T-cell (primary cell): ENCODE results near the gene ESRRG. TPM values are rescaled to one million over a fixed set of nuclear protein-coding genes. Genes with fewer than 3 reads are reported as not detected.

Experiments
- ATAC-seq, 4 experiments: fragments of 200-7000 bp in 3 of 4; fragments of 150-1000 bp in 1 of 4; cut with Tn5 transposase; replicated peaks in 1 of 4; 1 replicate in 3 of 4; 2 replicates in 1 of 4; pipeline ENCODE4 v1.10.0; 2021; ENCODE audit warnings: moderate library complexity in 3 of 4, mild to moderate bottlenecking in 2 of 4, moderate number of reproducible peaks in 1 of 4
- CTCF ChIA-PET, 2 donors: fragments of 300-600 bp; sonication (Branson Sonifier 250); formaldehyde crosslinking; loops; one replicate each; lab custom pipeline; 2022; ENCODE audit warnings: antibody characterized with exemption in 2 of 2; lab: Charles Lee
- POLR2A ChIA-PET, 2 donors: fragments of 300-600 bp; sonication (Branson Sonifier 250); formaldehyde crosslinking; loops; one replicate each; lab custom pipeline; 2022; ENCODE audit warnings: antibody characterized with exemption in 2 of 2; lab: Charles Lee
- DNase-seq, 35 experiments: peaks; one replicate each; pipeline versions ENCODE4 v3.0.0 to v3.0.0-alpha.2; 2013 to 2023
- H3K27ac ChIP-seq: one replicate; pipeline ENCODE4 v1.5.1; 2013; ENCODE audit warnings: low read length
- H3K27me3 ChIP-seq, 2 experiments: replicated peaks in 1 of 2; 1 replicate in 1 of 2; 2 replicates in 1 of 2; pipeline versions ENCODE4 v1.6.1 to v1.7.0; 2013; ENCODE audit warnings: low read length in 1 of 2, mixed read lengths in 1 of 2; ENCODE audit not compliant: control insufficient read depth in 2 of 2, insufficient read depth in 2 of 2; ENCODE audit errors: extremely low read depth in 1 of 2
- H3K36me3 ChIP-seq, 2 donors: 1 replicate in 1 of 2; 2 replicates in 1 of 2; pipeline versions ENCODE4 v1.6.1 to v1.7.0; 2013; ENCODE audit warnings: low read length in 1 of 2; ENCODE audit not compliant: control insufficient read depth in 2 of 2, insufficient read depth in 1 of 2; ENCODE audit errors: extremely low read depth in 1 of 2
- H3K4me1 ChIP-seq, 2 experiments: 1 replicate in 1 of 2; 2 replicates in 1 of 2; pipeline versions ENCODE4 v1.6.1 to v1.7.0; 2013; ENCODE audit warnings: low read length in 2 of 2, mixed read lengths in 1 of 2; ENCODE audit not compliant: insufficient read depth in 2 of 2, control insufficient read depth in 1 of 2; ENCODE audit errors: extremely low read depth in 1 of 2
- H3K4me3 ChIP-seq, 2 donors: 1 replicate in 1 of 2; 2 replicates in 1 of 2; pipeline versions ENCODE4 v1.5.1 to v1.7.0; 2013; ENCODE audit warnings: mild to moderate bottlenecking in 2 of 2, low read length in 1 of 2, moderate library complexity in 1 of 2; ENCODE audit not compliant: control insufficient read depth in 1 of 2; ENCODE audit errors: extremely low read depth in 1 of 2
- H3K9me3 ChIP-seq: 2 replicates; pipeline ENCODE4 v1.7.0; 2013
- H3K27ac Mint-ChIP-seq, 2 donors: one replicate each; pipeline ENCODE4 v1.8.0; 2020 to 2021; ENCODE audit warnings: mild to moderate bottlenecking in 2 of 2, mixed read lengths in 2 of 2
- H3K27me3 Mint-ChIP-seq, 2 donors: one replicate each; pipeline ENCODE4 v1.8.0; 2021 to 2022; ENCODE audit warnings: mixed read lengths in 2 of 2
- H3K36me3 Mint-ChIP-seq: one replicate; pipeline ENCODE4 v1.8.0; 2021; ENCODE audit warnings: mixed read lengths
- H3K4me1 Mint-ChIP-seq, 3 donors: one replicate each; pipeline ENCODE4 v1.8.0; 2020 to 2022; ENCODE audit warnings: mixed read lengths in 3 of 3, mild to moderate bottlenecking in 1 of 3
- H3K4me3 Mint-ChIP-seq, 3 donors: one replicate each; pipeline ENCODE4 v1.8.0; 2020 to 2022; ENCODE audit warnings: mild to moderate bottlenecking in 3 of 3, mixed read lengths in 3 of 3, moderate library complexity in 3 of 3
- H3K9me3 Mint-ChIP-seq, 3 donors: one replicate each; pipeline ENCODE4 v1.8.0; 2020 to 2022; ENCODE audit warnings: mixed read lengths in 3 of 3
- WGBS: methylation state at CpG from one replicate; pipeline ENCODE4 v1.1.5; 2013; ENCODE audit warnings: missing lambda C conversion rate; ENCODE audit not compliant: insufficient coverage; 5-methylcytosine and 5-hydroxymethylcytosine counted together
- total RNA-seq, 35 experiments: library from RNA in 6 of 35; stranded (reverse) in 6 of 35; fragments of 120-200 nt in 1 of 35; gene quantifications; one replicate each; pipeline versions ENCODE4 v1.2.1 to v1.2.4 and lab custom pipeline; 2013 to 2026

ESRRG gene
- total RNA-seq, 5 donors from 2014 or later (not counting 1 experiment from before 2014, with no cell fraction given), result 0.13 TPM; not detected in 4

- H3K36me3 Mint-ChIP-seq, result no peaks in the 10 kb centered on the region
- H3K4me3 Mint-ChIP-seq, result no peak overlapping the region
- no peak overlapping the region for H3K27ac Mint-ChIP-seq
- DNase-seq (no peak), ATAC-seq (no peak)
- peaks cover 3 to 18% (median 7%) of the 10 kb centered on the region in 3 donors for H3K9me3 Mint-ChIP-seq
- ChIA-PET CTCF (no interaction called here), POLR2A (no interaction called here)
- Histone ChIP-seq H3K27ac (no peak overlapping the region), H3K36me3 (no peaks in the 10 kb centered on the region), H3K27me3 (no peaks in the 10 kb centered on the region), H3K9me3 (no peaks in the 10 kb centered on the region), H3K4me1 (no peaks in the 10 kb centered on the region), H3K4me3 (no peak overlapping the region)
- H3K27me3 Mint-ChIP-seq, result no peaks in the 10 kb centered on the region
- 38% methylated on average over 1 of the region's 2 CpGs for WGBS
- no peaks in the 10 kb centered on the region for H3K4me1 Mint-ChIP-seq
Measured at GRCh38 chr1:216498277-216498676, 225.0 kb downstream of the ESRRG start.

- Histone ChIP-seq H3K36me3 (no peaks in the 10 kb centered on the region), H3K27ac (no peak overlapping the region), H3K9me3 (no peaks in the 10 kb centered on the region), H3K4me1 (no peaks in the 10 kb centered on the region), H3K27me3 (no peaks in the 10 kb centered on the region), H3K4me3 (no peak overlapping the region)
- no peak for ATAC-seq
- H3K9me3 Mint-ChIP-seq, result peaks cover 7 to 13% (median 10%) of the 10 kb centered on the region in 3 donors
- DNase-seq, result no peak
- POLR2A ChIA-PET, result no interaction called here
- H3K36me3 Mint-ChIP-seq, result no peaks in the 10 kb centered on the region
- no peaks in the 10 kb centered on the region for H3K4me1 Mint-ChIP-seq
- H3K27ac Mint-ChIP-seq, result no peak overlapping the region
- CTCF ChIA-PET, result no interaction called here
- H3K4me3 Mint-ChIP-seq, result no peak overlapping the region
- H3K27me3 Mint-ChIP-seq, result no peaks in the 10 kb centered on the region
- WGBS, result no CpG with 5 or more reads among the region's 1 CpG
Measured at GRCh38 chr1:216485042-216485441, 238.2 kb downstream of the ESRRG start.

- H3K36me3 Mint-ChIP-seq, result no peaks in the 10 kb centered on the region
- POLR2A ChIA-PET, result no interaction called here
- ATAC-seq (no peak), DNase-seq (no peak)
- no peak overlapping the region for H3K4me3 ChIP-seq
- 63% methylated on average over 1 of the region's 1 CpG for WGBS
- no peak overlapping the region for H3K27ac ChIP-seq
- no peak overlapping the region for H3K4me3 Mint-ChIP-seq
- H3K9me3 Mint-ChIP-seq, result peaks cover 7 to 16% (median 13%) of the 10 kb centered on the region in 3 donors
- H3K36me3 ChIP-seq, result no peaks in the 10 kb centered on the region
- H3K9me3 ChIP-seq, result no peaks in the 10 kb centered on the region
- H3K27me3 Mint-ChIP-seq, result no peaks in the 10 kb centered on the region
- no peak overlapping the region for H3K27ac Mint-ChIP-seq
- no peaks in the 10 kb centered on the region for H3K4me1 ChIP-seq
- CTCF ChIA-PET, result interaction anchor here in 1 of 2 donors (0.6 kb wide), 1 partner anchor 282 kb away, joined by 3 read pairs; no protein-coding TSS in a partner anchor
- no peaks in the 10 kb centered on the region for H3K4me1 Mint-ChIP-seq
- no peaks in the 10 kb centered on the region for H3K27me3 ChIP-seq
Measured at GRCh38 chr1:216483672-216484401, 239.4 kb downstream of the ESRRG start.

GRCh38 chr1:216482620-216483019 lies 240.6 kb downstream of the ESRRG start:
- Histone ChIP-seq H3K4me1 (no peaks in the 10 kb centered on the region), H3K27ac (no peak overlapping the region), H3K36me3 (no peaks in the 10 kb centered on the region), H3K4me3 (no peak overlapping the region), H3K27me3 (no peaks in the 10 kb centered on the region), H3K9me3 (no peaks in the 10 kb centered on the region)
- Mint-ChIP-seq H3K9me3 (peaks cover 7 to 24% (median 20%) of the 10 kb centered on the region in 3 donors), H3K4me1 (no peaks in the 10 kb centered on the region), H3K27ac (no peak overlapping the region), H3K4me3 (no peak overlapping the region), H3K27me3 (no peaks in the 10 kb centered on the region), H3K36me3 (no peaks in the 10 kb centered on the region)
- no peak for DNase-seq
- POLR2A ChIA-PET, result no interaction called here
- 31% methylated on average over 2 of the region's 3 CpGs for WGBS
- CTCF ChIA-PET, result interaction anchor here in 1 of 2 donors (0.6 kb wide), 1 partner anchor 659 kb away, joined by 6 read pairs; no protein-coding TSS in a partner anchor
- no peak for ATAC-seq

- Mint-ChIP-seq H3K4me1 (no peaks in the 10 kb centered on the region), H3K4me3 (no peak overlapping the region), H3K27me3 (no peaks in the 10 kb centered on the region), H3K27ac (no peak overlapping the region), H3K9me3 (peaks cover 7 to 30% (median 27%) of the 10 kb centered on the region in 3 donors), H3K36me3 (no peaks in the 10 kb centered on the region)
- ATAC-seq (no peak), DNase-seq (no peak)
- no peaks in the 10 kb centered on the region for H3K36me3 ChIP-seq
- peaks cover 2% of the 10 kb centered on the region for H3K9me3 ChIP-seq
- ChIA-PET POLR2A (no interaction called here), CTCF (no interaction called here)
- H3K4me1 ChIP-seq, result no peaks in the 10 kb centered on the region
- no peaks in the 10 kb centered on the region for H3K27me3 ChIP-seq
- WGBS, result 91% methylated on average over 7 of the region's 8 CpGs
- no peak overlapping the region for H3K4me3 ChIP-seq
- H3K27ac ChIP-seq, result no peak overlapping the region
Measured at GRCh38 chr1:216478238-216478637, 245.0 kb downstream of the ESRRG start.

- H3K36me3 Mint-ChIP-seq, result no peaks in the 10 kb centered on the region
- no peaks in the 10 kb centered on the region for H3K27me3 ChIP-seq
- no peak overlapping the region for H3K27ac ChIP-seq
- no peak overlapping the region for H3K4me3 ChIP-seq
- peaks cover 2% of the 10 kb centered on the region for H3K9me3 ChIP-seq
- peaks cover 9 to 30% (median 30%) of the 10 kb centered on the region in 3 donors for H3K9me3 Mint-ChIP-seq
- no peak for DNase-seq
- no peaks in the 10 kb centered on the region for H3K27me3 Mint-ChIP-seq
- ATAC-seq, result no peak
- H3K36me3 ChIP-seq, result no peaks in the 10 kb centered on the region
- H3K4me1 Mint-ChIP-seq, result no peaks in the 10 kb centered on the region
- WGBS, result no CpG with 5 or more reads among the region's 1 CpG
- ChIA-PET POLR2A (no interaction called here), CTCF (no interaction called here)
- H3K27ac Mint-ChIP-seq, result no peak overlapping the region
- no peak overlapping the region for H3K4me3 Mint-ChIP-seq
- no peaks in the 10 kb centered on the region for H3K4me1 ChIP-seq
Measured at GRCh38 chr1:216476341-216476740, 246.9 kb downstream of the ESRRG start.
